ENCODE measurements around the gene KIF13A. TPM values are rescaled to one million over a fixed set of nuclear protein-coding genes. Genes with fewer than 3 reads are reported as not detected.

The KIF13A gene
- total RNA-seq, 1 donor from 2014 or later: 145 TPM

DNA sequence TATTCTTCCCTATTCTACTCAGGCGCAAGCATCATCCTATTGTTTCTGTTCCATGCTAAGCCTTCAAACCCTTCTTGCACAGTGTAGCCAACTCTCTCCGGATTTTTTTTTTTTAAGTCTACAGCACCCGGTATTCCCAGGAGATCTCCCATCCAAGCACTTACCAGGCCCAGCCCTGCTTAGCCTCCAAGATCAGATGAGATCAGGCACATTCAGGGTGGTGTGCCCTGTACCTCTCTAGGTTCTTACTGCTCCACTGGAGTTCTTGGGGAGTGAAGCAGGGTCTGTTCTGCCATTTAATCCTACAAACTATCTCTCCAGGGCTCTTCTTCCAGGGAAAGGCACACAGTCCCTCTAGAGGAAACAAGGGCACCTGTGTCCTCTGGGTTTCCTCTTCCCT, 265.8 kb downstream of the KIF13A start:
- intact Hi-C loops (cut with DNase I): no loop called here
- no peak for DNase-seq (ENCODE audit: low spot score)

DNA sequence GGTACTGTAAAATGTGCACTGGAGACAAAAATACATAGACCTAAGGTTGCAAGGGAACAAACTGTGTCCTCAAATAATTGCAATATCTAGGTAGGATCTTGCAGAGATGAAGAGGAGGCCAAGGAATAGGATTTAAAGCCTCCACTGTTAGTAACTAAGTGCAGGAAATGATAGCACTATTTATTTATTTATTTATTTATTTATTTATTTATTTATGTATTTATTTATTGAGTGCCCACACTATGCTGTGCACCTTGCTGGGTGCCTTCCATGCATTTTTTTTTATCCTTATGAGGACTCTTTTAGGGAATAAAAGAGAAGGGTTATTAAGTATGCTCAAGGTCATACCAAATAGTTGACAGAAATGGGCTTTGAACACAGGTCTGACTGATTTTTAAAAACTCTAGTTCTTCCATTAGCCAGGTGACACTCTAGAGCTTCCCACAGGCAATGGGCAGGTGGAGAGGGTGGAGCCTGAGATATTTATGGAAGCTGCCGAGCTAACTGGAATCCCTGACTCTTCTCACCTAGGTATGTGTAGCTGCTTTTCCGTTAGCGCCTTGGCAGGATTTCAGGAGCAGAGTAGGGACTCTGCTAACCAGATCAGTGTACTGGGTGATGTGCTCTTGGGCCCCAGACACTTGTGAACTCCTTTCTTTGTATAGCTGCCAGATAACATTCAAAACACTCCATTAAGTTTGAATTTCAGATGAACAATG, 268.0 kb downstream of the KIF13A start:
- intact Hi-C loops (cut with DNase I): no loop called here
- DNase-seq (ENCODE audit: low spot score): no peak

DNA sequence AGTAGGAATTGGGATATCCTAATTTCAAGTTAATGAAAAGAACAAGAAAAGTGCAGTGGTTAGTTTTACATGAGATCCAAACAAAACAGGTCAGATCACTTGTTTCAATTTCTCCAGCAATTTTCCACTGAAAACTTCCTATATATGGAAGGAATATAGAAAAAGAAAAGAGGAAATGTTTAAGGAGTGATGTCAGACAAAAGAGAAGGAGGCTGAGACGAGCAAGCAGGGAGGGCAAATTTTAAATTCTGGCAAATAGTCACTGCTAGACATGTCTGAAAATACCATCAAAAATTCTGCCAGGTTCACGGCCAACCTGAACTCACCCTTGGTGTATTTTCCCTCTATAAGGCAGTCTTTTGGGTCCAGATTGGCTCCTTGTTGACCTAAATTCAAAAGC, 271.2 kb downstream of the KIF13A start:
- no peak for DNase-seq (ENCODE audit: low spot score)
- intact Hi-C loops (cut with DNase I): no loop called here

DNA sequence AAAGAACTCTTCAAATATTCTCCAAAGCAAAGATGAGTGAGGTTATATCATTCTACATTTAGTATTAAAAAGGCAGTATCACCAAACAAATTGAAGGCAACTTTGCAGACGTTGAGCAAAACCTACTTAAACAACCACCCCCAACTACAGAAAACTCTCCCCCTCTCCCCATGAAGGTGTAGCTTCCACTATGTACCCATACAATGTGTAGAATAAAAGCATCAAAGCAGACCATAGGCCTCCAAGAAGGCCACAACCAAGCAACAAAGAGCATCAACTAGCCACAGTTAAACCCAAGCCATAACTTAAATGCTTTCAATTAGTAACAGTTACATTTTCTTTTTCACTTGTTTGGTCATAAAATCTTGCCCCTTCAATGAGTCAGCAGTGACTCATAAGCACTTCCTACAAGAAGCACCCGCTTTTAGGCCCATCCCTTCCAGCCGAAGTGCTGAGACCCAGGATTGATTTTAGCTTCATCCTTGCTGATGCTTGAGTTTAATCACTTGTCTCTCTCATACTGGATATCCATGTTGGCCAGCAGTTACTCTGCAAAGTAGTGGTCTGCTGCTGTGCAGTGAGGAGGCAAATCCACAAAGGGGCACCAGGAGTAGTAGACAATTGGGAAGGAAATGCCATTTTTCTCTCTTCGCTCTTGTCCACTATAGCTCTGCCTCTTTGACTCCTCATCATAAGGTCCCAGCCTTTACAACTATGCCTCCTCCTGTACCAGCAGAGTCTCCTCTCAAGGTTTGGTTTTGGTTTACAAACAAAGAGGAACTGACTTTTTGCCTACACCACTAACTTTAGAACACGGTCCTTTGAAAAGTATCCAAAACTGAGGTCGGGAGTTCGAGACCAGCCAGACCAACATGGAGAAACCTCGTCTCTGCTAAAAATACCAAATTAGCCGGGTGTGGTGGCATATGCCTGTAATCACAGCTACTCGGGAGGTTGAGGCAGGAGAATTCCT, 272.3 kb downstream of the KIF13A start:
- intact Hi-C loops (cut with DNase I): no loop called here
- DNase-seq (ENCODE audit: low spot score): no peak

DNA sequence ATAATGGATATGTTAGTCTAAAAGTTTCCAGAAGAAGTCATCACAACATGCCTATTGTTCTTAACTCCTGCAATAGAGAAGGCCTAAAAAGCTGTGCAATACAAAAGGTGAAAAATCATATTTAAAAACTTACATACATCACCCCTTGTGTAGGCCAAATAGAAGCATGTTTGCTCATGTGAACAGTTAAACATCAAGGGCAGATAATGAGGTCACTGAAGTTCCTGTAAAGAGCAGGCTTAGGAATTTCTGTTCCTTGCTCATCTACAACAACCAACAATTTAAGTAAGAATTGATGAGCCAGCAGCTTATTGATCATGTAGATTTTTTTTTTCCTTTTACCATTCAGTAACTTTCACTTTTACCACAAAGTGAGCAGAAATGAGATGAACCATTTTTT, 273.3 kb downstream of the KIF13A start:
- no peak for DNase-seq (ENCODE audit: low spot score)
- intact Hi-C loops (cut with DNase I): no loop called here

DNA sequence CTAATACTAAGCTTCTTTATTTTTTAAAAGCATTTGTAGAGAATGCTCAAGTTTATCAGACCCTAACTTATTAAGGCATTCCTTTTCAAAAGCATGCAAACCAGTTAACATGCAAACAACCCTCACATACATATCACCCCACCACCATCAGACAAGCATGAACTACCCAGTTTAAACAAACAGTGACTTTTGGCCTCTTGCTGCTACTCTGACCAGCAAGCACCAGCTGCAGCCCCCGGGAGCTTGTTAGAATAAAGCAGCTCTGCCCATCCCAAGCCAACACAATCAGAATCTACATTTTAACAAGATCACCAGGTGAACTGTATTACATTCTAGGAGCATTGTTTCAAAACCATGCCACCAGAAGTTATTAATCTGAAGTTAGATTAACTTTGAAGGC, 274.9 kb downstream of the KIF13A start:
- no peak for DNase-seq (ENCODE audit: low spot score)
- intact Hi-C loops (cut with DNase I): no loop called here

DNA sequence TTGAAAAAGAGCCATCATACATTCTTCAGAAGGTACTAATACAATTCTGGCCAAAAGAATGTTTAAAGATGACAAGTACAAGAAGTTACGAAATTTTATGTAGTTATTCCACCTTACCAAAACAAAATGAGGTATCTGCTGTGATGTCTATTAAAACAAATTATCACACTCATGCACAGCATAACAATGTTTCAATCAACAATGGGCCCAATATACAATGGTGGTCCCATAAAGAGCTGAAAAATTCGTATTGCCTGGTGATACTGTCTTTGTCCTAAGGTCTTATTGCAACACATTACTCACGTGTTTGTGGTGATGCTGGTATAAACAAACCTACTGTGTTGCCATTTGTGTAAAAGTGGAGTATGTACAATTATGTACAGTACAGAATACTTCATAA, 277.1 kb downstream of the KIF13A start:
- intact Hi-C loops (cut with DNase I): no loop called here
- DNase-seq (ENCODE audit: low spot score): no peak

DNA sequence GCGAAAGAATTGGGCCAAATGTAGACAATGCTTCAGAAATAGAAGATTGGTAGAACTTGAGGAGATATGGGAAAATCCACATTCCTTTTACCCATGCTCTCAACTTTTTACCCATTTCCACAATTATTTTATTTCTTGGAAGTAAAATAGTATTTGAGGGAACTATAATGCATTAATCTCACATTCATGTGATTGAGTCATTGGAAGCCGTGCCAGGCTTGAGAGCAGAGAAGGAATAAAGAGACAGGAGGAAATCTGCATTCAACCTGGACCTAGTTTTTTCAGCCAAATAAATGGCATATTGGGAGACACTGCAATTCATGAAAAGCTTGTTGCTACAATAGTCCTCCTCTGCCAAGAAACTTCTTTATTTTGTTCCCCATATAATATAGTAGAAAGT, 278.0 kb downstream of the KIF13A start:
- intact Hi-C loops (cut with DNase I): loop anchor here (10.0 kb wide), 2 partner anchors 275 to 445 kb away; partner anchors contain the start of genes KDM1B, KIF13A and TPMT

More for the DNA sequence above, 278.0 kb downstream of the KIF13A start:
- DNase-seq (ENCODE audit: low spot score): no peak

Other genes with a start within 250 kb of the KIF13A start
- gene NHLRC1, start 135.0 kb upstream of the KIF13A start, total RNA-seq: 1.6 TPM
- gene TPMT, start 167.4 kb upstream of the KIF13A start, total RNA-seq: 9.7 TPM
- gene KDM1B, start 167.8 kb upstream of the KIF13A start, total RNA-seq: 13.8 TPM

Measured in cardiac septum (tissue), 1 donor.